GM21717 (cell line): Measurements from ENCODE around the gene ACSF3.

Source experiments
- ATAC-seq: cut with Tn5 transposase; IDR thresholded peaks from one replicate; pipeline ENCODE4 v1.9.1; 2021; ENCODE audit warnings: mild to moderate bottlenecking, moderate library complexity; ENCODE audit not compliant: unreplicated experiment

ACSF3 gene

DNA sequence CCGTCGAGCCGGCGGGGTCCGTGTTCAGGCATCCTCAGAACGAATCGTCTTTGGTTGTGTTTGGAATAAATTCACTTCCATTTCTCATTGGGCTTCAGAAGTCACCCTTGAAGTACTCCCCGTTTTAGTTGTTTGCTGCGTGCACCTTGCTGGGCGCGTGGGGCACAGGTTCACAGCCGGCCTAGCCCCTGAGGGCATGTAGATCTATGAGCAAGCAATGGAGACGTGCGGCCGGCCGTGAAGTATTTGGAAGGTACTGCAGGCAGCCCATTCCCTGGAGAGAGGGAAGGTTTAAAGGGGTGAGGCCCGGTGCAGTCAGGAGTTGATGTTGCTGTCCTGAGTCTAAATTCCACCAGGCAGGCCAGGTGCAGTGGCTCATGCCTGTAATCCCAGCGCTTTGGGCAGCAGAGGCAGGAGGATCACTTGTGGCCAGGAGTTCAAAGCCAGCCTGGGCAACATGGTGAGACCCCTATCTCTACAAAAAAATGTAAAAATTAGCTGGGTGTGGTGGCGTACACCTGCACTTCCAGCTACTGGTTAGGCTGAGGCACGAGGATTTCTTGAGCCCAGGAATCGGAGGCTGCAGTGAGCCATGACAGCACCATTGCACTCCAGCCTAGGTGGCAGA, 714 bp downstream of the ACSF3 start:
- no peak for ATAC-seq

DNA sequence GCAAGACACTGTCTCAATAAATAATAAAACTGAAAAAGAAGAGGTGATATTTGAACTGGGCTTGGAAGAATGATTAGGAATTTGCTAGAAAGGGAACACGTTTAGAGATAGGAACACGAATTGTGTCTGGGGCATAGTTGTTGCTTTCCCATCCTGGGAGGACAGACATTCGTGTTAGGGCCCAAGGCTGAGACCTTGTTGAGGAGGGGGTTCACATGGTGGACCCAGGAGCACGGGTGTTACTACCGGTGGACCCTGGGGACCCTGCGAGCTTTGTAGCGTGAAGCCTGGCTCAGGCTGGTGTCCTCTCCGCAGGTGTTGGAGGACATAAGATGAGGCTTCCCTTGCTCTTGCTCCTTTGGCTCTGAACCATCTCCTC, 1.2 kb downstream of the ACSF3 start:
- no peak for ATAC-seq

DNA sequence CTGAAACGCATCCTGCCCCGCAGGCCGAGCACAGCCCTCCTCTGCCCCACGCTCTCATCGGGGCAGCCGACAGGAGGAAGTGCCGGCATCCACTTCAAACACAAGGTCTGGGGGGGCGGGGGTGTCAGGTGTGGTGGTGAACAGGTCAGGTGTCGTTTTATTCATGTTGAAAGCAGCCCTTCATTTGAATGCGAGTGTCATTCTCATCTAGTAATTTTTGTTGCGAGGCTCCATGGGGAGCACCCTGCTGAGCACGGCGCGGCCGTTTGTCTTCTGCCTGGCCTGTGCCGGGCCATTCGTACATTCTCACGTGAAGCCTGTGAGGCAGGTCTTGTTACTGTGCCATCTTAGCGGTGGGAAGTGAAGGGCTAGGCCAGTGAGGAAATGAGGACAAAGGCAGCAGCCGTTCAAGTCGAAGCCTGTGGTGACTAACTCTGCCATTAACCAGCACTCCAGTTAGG, 1.9 kb downstream of the ACSF3 start:
- ATAC-seq = no peak

DNA sequence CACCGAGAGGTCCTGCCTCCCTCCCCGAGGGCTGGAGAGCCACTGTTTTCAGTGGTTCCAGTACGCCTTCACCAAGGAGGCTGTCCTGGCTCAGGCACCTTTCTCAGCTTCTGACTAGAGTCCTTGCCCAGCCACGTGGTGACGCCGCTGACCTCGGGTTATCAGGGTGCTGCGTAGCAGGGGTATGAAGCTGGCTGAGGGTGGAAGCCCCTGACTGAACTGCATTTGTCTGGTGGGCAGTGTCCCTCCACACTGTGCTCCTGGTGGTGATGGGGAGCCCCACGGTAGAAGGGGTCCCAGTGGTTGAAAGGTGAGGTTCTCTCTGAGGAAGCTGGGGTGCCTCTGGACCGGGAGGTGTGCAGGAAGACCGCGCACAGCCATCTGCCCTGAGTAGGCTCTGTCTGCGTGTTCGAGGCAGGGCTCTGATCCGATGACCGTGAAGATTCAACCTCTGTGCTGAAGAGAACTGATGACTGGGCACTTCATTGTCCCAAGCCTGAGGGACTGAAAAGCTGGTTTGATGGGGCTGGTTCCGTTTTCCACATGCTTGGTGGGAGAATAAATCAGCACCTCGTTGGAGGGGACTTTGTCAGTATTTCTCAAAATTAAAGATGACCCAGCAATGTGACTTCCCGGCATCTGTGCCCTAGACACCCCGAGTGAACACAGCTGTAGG, 2.5 kb downstream of the ACSF3 start:
- ATAC-seq = no peak

DNA sequence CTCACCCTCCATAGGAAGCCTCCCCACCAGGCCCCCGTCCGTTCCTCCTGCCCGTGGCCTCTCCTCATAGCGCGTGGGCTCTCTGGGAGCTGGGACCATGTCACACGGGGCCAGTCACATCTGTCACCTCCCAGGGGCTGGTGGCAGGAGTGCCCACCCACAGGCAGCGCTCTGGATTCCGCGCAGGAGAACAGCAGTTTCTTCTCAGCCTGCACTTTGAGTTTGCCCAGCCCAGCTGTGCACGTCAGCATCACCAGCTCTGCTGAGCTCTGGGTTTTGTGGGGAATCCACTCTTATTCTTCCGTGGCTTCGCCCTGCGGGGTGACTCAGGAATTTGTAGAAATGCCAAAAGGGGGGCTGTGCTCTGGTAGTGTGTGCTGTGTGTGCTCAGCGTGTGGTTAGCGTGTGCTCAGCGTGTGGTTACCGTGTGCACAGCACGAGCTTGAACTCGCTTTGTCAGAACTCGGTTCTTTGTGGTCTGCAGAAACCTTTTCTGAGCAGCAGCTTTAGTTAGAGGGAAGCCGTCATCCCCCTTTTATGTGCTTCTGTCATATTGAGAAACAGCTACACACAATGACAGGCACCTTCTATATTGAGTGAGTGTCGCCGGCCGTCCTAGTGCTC, 3.2 kb downstream of the ACSF3 start:
- ATAC-seq = no peak

DNA sequence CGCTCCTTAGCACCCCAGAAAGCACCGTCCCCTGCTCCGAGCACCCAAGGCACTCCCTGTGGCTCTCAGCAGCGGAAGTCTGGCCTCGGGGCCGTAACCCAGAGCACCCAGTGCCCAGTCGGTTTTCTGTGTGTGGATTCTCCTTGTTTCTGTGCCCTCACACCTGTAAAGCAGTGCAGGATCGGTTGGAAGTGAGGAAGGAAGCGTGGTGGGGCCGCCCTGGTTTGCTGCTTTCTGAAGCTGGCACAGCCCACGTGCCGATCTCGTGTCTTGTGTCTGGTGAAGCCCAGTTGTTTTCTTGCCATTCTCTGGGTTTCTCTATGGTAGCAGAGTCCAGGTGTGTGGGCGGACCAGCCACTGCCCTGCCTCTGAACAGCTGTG, 3.7 kb downstream of the ACSF3 start:
- no peak for ATAC-seq

DNA sequence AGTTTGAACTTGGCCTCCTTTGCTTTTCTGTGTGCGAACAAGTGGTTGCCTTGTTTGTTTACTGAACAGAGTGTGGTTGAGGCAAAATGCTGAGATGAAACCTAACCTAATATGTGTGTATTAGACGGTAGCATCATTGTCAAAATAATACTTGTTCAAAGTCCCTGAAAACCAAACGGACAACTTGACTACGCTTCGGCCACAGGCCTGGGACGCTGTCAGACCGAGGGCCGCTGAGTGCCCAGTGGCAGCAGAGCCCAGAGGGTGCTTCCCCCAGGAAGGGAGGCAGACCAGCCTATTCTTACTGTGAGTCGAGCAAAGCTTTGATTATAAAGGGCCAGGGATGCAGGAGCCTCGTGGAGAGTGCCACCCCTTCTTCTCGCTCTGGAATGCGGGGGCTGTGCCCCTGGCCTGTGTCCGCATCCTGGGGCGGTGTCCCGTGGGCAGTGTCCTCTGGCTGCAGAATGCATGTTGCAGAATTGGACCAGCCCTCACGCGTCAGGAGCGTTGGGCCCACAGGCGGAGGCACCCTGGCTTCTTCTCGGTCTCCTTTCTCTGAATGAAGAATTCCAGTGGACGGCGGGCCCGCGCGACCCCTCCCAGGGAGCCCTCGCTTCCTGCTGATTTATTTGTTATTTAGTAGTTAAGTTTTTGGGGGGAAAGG, 5.2 kb downstream of the ACSF3 start:
- ATAC-seq = no peak

DNA sequence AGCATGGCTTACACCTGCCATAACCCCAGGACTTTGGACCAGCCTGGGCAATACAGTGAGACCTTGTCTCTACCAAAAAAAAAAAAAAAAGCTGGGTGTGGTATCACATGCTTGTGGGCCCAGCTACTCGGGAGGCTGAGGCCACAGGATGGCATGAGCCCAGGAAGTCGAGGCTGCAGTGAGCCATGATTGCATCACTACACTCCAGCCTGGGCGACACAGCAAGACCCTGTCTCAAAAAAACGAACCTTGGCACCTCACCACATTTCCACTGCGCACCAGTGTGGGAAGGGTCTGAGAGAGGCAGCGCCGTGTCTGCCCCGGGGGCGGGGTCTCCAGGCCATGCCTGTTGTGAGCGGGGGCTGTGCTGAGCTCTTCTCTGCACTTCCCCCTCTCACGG, 6.3 kb downstream of the ACSF3 start:
- ATAC-seq = no peak

DNA sequence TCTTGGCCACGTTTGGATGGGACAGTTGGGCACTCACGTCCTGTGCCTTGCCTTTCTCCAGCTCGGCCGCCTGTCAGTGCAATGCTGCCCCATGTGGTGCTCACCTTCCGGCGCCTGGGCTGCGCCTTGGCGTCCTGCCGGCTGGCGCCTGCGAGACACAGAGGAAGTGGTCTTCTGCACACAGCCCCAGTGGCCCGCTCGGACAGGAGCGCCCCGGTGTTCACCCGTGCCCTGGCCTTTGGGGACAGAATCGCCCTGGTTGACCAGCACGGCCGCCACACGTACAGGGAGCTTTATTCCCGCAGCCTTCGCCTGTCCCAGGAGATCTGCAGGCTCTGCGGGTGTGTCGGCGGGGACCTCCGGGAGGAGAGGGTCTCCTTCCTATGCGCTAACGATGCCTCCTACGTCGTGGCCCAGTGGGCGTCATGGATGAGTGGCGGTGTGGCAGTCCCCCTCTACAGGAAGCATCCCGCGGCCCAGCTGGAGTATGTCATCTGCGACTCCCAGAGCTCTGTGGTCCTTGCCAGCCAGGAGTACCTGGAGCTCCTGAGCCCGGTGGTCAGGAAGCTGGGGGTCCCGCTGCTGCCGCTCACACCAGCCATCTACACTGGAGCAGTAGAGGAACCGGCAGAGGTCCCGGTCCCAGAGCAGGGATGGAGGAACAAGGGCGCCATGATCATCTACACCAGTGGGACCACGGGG, 7.1 kb downstream of the ACSF3 start:
- ATAC-seq = no peak

DNA sequence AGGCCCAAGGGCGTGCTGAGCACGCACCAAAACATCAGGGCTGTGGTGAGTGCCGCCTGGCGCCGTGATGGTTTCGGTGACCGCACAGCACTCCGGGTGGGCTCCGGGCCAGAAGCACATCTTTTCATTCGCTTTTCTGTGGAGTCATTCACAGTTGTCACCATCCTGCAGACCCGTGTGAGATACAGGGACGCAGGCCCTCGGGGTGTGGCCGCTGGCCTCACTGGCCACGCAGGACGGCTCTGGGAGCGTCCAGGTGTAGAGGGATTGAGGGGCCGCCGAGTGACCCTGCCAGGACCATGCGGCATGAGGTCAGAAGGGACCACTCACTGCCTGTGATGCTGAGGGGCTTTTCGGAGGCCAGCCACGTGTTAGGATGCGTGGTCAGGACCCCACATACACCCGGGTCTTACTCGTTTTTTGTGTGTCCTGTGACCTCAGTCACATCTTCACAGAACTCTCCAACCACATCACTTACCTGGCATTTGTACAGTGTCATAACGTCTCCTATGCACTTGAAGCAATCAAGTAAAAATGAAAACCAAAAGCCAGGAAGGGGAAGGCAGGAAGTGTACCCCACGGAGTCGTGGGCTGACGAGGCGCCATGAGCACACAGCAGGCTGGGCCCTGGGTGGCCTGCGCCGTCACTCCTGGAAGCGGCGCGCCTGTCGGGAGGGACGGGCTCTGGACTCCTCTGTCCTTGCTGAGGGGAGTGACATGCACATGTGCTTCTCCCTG, 7.8 kb downstream of the ACSF3 start:
- ATAC-seq = no peak

DNA sequence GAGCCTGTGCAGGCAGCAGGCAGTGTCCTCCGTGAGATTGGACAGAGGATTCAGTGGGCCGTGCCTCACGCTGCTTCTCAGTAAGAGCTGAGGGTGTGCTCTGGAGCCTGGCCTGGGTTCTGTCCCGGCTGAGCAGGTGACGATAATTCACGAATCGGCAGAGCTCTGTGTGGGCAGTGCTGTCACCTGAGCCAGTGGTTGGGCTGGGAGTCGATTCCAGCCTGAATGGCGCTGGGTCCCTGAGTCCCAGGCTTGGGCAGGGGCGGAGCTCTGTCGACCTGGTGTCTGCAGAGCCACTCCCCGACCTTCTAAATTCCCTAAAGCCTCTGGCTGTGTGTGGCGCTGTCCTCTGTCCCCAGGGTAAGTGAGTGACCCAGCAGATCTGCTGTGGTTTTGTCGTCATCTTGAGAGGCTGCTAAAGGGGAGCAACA, 8.4 kb downstream of the ACSF3 start:
- no peak for ATAC-seq

DNA sequence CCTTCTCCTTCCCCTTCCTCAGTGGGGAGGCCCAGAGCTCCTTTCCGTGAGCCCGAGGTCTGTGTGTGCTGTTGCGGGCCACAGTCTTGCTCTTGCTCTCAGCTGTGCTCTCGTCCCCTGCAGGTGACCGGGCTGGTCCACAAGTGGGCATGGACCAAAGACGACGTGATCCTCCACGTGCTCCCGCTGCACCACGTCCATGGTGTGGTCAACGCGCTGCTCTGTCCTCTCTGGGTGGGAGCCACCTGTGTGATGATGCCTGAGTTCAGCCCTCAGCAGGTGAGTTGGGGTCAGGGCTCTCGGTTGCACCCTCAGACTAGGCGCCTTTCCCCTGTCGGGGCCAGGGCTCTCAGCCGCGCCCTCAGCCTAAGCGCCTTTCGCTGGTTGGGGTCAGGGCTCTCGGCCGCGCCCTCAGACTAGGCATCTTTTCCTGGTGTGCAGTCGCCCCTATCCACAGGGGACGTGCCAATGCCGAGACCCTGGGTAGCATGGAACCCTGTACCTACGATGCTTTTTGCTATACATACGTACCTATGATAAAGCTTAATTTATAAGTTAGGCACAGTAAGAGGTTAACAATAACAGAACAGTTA, 8.9 kb downstream of the ACSF3 start:
- no peak for ATAC-seq

DNA sequence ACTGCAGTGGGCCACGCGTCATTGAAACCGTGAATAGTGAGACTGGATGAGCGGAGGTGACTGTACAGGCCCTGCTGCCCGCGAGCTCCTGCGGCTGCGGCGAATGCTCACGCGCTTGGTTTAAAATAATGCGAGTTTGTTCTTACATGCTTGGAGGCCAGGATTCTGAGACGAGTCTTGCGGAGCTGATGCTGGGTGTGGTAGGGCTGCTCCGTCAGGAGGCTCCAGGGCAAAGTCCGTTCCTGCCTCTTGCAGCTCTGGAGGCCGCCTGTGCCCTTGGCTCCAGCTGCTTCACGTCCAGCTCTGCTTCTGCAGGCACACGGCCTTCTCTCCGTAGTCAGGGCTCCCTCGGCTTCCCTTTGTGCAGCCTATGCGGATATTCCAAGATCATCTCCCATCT, 9.5 kb downstream of the ACSF3 start:
- ATAC-seq = no peak

DNA sequence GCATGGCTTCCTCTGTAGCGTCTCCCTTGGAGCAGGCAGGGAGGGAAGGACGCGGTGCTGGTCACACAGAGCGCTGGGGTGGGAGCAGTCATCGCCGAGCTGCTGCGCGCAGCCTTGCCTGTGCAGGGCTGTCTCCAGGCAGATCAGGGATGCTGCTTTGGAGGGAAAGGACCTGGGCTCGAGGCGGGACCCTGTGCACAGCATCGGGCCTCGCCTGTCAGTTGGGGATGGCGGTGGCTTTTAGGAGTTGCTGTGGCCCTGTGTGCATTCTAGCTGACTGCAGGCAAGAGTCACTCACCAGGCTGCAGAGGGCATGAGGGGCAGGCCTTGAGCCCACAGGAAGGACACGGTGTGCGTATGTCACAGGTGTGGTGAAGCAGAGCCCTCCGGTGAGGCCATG, 10.1 kb downstream of the ACSF3 start:
- ATAC-seq = no peak

DNA sequence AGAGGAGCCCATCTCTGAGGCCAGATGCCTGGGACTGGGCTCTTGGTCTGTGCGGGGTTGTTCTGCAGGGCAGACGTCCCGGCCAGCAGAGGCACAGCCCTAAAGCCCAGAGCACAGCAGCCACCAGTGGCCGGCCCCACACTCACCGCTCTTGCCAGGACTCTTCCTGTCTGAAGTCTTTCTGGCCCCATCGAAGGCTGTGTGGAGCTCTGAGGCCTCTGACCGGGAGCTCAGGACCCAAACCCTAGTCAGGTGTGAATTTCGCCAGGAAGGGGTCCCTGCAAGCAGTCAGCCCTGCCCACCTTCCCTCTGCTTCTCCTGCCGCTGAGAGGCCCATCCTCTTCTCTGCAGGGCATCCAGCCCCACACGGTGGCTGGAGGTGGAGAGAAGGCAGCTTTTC, 10.7 kb downstream of the ACSF3 start:
- no peak for ATAC-seq

DNA sequence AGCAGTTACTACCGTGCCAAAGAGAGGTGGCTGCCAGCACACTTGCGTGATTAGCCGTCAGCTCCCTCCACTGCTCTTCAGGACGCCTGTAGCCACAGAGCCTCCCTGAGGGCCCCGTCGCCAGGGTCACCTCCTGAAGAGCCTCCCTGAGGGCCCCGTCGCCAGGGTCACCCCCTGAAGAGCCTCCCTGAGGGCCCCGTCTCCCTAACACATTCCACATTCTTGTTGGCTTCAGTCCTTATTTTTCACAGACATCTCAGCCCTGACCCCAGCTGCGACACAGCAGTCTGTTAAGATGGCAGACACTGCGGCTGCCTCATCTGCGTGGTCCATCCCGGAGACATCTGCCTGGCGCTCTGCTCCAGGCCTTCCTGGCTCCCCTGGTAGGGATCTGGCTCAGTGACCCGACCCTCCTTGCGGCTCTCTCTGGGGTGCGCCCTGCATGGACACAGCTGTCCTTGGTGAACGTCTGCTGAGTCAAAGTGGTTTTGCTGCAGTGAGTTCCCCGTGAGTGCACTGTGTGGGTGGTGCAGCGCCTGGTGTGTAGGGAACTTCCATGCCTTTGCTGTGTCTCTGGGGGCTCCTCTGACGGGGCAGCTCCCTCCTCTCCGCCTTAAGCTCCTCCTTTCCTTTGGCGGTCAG, 11.4 kb downstream of the ACSF3 start:
- ATAC-seq = no peak

DNA sequence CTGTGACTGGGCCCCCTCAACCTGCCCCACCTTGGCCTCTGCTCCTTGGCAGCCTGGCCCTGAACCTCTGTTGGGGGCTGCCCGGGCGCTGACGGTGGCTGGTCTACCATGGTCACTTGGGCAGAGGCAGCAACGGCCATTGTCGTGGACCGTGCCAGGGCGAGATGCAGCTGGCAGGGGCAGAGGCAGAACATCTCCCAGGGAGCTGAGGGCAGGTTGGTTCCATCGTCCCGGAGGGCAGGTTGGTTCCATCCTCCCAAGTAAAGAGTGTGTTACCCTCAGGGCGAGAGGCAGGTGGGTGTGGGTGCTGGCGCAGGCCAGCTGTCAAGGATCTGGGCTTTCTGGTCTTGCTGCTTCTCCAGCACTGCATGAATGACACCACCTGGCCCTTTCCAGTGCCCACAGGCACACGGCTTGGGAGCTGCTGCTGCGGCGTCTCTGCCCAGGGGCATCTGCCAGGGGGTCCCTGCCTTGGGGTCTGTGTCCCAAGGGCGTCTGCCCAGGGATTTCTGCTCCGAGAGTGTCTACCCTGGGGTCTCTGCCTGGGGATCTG, 12.0 kb downstream of the ACSF3 start:
- no peak for ATAC-seq

DNA sequence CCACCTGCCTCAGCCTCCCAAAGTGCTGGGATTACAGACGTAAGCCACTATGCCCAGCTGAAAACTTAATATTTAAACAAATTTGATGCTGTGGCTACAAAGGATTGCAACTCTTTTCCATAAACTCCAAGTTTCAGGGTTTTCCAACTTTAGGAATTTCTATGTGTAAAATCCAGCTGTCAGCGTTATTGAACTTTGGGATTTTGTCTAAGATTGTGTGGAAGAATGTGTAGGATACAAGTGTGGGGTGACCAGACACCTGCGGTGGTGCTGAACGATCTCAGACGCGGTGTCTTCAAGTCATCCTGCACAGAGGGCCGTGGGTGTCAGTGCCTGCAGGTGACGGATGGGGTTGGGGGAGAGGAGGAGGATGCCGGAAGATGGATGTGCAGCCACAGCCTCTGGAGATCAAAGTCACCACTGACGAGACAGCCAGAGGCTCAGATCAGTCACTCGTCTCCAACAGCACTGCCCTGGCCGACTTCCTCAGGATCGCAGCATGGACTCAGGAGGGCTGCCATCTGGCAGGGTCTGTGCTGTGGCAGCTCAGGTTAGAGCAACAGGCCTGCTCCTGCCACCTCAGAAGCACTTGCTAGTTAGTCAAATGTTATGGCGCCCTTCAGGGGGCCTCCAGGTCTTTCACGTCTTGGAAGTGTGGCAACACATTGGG, 13.0 kb downstream of the ACSF3 start:
- ATAC-seq = no peak

DNA sequence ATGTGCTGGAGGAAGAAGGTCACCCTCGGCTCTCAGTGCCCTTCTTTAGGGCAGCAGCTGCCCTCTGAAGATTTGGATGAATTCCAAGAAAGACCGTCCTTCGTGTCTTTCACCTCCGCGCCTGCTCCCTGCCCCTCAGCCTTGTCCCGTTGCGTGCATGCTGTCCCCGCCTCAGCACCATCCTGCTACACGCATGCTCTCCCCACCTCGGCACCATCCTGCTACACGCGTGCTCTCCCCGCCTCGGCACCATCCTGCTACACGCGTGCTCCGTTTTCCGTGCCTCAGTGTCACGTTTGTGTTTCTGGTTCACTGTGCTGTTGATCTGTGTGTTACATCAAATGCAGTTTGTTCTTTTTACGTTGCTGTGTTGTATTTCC, 13.5 kb downstream of the ACSF3 start:
- ATAC-seq = no peak
